GM21529 (cell line): ENCODE data around the gene CGRRF1.

Source experiments
- ATAC-seq: cut with Tn5 transposase; IDR thresholded peaks from one replicate; pipeline ENCODE4 v1.9.1; 2021; ENCODE audit not compliant: unreplicated experiment

CGRRF1 gene

DNA sequence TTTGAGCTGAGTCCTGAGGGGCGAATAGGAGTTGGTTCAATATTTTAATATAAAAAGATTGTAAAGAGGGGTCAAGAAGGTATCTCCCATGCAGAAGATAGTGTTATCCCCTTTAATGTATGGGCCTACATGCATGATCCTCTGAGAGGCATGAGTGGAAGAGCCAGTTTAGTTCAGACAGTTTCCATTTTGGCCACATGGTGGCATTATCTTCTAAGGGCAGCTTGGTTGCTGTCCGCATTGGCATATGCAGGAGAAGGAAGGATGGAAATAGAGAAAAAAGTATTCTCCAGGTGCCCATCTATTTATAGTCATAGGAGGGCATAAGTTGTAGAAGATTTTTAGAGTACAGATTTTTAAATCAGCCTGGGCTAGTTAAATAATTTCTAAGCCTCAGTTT lies 62.6 kb downstream of the CGRRF1 start:
- ATAC-seq = no peak

DNA sequence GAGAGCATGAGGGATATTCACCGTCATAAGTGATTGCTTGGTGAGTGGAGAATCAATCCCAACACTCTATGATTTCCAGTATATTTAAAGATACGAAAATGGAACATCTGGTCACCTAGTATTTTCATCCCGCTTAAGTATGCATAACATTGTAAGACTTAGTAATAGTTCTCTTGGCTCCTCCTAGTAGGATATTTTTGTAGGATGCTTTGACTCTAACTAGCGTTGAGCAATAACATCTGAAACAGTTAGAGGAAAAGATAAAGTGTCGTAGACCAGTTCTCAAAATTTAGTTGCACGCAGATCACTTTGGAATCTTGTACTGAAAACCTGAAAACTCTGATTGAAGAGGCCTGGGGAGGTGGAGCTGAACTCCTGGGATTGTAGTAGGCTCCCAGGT lies 64.8 kb downstream of the CGRRF1 start:
- ATAC-seq = no peak

DNA sequence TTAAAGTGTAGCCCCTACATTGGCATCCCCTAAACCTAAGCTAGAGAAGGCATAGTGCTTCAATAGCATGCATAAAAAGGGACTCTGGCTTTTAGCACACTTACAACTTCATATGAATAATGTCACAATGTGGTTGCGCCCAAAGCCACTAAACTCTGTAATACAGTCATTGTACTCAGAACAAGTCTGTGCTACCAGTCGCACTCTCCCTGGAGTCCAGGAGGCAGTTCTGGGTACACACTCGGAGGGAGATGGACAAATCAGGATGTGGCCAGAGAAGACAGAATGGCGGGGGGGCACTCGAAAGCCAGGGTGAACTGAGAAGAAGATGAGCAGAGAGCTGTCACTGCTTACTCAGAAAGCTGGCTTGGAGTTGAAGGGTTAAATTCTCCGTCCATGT lies 67.8 kb downstream of the CGRRF1 start:
- no peak for ATAC-seq

DNA sequence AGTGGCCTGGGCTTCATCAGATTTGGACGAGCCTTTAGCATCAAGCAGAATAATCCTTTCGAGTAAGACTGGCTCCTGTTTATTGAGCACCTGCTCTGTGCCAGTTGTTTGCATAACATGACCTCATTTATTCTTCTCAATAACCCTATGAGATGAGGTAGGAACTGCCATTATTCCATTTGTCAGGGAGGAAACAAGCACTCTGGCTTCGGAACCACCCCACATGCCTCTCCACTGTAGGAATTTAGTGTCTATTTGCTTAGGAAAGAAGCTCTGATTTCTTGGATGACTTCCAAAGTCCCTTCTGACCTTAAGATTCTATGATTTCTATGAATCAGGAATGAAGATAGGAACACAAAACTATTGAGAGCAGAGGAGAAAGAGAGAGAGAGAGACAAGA lies 68.3 kb downstream of the CGRRF1 start:
- ATAC-seq = no peak

DNA sequence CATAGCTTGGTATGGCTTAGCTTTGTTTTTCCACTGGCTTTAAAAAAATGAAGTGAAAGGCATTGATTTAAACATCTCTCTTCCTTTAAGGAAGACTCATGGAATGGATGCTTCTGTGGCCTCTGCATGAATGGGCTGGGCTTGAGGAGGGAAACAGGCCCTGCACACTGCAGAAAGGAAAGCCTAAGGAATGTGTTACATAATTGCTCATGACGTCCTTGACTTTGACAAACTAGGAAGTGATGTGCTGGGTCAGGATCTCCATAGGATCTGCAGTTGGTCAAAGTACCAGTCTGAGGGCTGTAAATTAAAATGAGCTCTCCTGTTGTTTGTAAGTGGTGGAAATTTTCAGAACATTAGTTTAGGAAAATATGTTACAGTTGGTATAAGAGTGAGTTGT lies 69.9 kb downstream of the CGRRF1 start:
- ATAC-seq = no peak

DNA sequence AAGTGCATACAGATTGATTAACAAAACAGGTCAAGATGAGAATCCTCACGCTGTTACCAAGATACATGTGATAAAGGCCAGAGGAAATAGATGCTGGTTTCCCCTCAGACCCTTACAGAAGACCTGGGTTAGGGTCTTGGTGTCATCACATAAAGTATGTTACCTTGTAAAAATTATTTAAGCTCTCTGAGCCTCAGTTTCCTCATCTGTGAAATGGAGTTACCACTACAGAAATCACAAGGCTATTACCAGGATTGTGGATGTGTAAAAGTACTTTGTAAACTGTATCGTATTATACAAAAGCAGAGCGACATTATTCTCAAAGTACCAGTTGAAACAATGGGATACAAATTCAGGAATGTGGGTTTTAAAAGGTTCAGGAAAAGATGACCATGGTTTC lies 71.2 kb downstream of the CGRRF1 start:
- no peak for ATAC-seq

DNA sequence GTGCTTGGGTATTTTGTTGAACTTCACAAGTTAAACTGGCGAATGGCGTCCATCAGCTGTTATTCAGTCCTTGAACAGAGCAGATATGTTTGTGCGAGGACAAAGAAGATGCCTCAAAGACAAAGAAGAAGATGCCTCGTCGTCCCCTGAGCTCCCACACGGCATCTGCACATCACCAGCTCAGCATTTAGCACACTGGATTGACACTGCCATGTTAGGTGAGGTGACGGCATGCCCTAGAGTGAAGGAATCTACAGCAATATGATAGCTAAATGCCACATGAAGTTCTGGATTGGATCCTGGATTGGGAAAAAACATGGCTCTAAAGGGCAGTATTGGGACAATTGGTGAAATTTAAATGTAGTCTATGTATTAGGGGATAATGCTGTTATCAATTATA lies 72.6 kb downstream of the CGRRF1 start:
- no peak for ATAC-seq

DNA sequence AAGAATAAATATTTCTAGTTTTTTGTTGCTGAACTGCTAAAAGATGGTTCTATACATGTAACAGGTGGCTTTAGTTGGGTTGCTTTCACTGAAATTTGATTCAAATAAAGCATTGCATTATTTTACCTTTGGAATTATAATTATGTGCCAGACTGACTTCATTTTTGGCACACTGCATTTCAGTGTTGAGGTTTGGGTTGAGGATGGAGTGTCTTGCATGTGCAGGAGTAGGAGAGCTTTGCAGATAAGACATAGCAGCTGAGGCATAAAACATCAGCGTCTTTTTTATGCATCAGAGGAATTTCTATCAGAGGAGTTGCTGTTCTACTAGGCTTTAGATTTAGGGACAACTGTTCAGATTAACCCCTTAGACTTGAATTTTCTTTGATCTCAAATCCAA lies 74.4 kb downstream of the CGRRF1 start:
- ATAC-seq = no peak

DNA sequence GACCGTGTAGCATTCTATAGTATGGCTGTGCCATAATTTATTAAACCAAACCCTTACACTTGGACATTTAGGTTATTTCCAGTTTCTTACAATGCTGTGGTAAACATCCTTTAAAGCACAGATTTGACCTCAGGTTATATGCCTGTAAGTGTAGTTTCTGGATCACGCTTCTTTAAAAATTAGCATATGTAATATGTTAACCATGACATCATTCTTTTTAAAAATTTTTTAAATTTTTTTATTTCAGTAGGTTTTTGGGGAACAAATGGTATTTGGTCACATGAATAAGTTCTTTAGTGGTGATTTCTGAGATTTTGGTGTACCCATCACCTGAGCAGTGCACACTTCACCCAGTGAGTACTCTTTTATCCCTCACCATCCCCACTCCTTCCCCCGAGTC lies 75.5 kb downstream of the CGRRF1 start:
- no peak for ATAC-seq
